NCI-H2171 (cell line): ENCODE measurements around the gene MPPED2.

Source experiments
- DNase-seq: peaks from one replicate; lab custom pipeline; 2025; lab: John Stamatoyannopoulos, UW

Gene MPPED2, protein sequence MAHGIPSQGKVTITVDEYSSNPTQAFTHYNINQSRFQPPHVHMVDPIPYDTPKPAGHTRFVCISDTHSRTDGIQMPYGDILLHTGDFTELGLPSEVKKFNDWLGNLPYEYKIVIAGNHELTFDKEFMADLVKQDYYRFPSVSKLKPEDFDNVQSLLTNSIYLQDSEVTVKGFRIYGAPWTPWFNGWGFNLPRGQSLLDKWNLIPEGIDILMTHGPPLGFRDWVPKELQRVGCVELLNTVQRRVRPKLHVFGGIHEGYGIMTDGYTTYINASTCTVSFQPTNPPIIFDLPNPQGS

DNA sequence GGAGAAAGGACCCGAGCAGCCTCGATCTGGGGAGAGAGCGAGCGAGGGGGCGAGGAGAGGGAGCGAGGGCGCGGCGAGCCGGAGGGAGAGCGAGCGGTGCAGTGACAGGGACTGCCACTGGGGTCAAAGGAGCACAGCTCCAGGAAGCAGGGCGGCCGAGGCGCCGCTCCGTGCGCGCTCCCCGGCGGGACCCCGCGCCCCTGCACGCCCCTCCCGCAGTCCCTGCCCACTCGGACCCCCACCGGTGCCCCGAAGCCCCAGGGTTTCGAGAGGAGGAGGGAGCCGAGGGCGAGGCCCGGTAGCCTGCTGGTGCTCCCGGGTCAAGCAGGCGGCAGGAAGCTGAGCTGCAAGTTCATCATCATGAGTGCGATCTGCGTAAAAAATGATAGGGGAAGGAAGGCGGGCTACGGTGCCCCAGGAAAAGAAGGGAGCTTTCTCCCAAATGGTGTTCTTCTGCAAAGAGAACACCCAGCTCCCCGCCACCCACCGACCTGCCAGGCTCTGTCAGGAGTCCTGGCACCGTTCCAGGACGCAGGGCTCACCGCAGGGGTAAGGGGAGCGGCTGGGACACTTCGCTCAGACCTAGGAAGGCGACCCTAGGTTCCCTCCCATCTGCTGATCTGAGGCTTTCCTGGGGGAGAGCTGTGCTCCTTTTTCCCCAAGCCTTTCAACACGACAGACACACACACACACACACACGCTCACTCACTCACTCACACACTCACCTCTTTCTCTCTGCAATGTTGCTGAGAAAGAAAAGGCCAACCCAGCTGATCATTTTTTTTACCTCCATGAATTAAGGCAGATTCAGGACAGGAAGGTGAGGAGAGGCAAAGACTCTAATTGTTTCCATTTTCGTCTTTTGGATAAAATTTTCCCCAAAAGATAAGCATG is at the start of gene MPPED2:
MPPED2 (minus strand) TSS at position 103 of the 894 bp plus-strand sequence. CDS start 5,980 bp downstream, outside the sequence.
- peak; percentile 54 for DNase-seq

DNA sequence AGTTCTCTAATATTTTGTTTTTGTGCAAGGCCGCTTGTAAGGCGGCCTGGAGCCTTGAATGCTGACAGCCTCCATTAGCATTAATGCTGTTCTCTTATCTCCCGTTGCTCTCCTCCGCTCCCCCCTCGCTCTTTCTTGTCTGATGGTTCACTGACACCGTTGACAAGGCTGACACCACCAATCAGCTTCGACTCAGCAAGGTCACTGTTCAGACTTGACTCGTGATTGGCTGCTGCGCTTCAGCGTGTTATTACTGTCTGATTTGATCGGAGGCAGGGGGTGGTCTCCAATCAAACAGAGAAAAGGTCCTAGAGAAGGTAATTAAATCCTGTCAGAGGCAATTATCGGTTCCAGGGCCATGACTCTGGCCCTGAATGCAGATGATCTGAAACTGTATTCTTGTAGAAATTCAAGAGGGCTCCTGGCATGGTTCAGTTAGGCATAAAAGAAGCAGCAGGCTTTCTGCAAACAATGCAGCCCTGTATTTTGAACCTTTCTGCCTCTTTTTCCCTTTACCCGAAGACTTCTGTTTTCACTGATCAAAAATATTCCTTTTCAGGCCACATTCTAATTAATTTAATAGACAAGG is 49.3 kb upstream of the MPPED2 start:
- DNase-seq = no peak

DNA sequence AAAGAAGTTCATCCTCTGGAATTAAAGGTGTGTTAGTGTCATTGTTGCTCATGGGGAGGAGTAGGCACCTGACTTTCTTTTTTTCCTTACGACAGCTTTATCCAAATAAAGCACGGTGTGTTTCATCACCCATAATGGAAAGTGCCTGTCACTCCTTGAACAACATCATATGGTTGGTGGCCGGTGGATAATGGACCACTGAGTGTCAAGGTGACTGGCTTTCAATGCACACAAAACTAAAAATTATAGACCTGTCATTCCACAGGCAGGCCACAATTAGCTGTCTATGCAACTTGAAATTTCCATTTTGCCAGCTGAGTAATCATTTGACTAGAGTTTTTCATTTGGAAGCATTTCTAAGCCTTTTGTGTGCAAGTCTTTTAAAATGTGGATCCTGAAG is 45.0 kb upstream of the MPPED2 start:
- DNase-seq = no peak

DNA sequence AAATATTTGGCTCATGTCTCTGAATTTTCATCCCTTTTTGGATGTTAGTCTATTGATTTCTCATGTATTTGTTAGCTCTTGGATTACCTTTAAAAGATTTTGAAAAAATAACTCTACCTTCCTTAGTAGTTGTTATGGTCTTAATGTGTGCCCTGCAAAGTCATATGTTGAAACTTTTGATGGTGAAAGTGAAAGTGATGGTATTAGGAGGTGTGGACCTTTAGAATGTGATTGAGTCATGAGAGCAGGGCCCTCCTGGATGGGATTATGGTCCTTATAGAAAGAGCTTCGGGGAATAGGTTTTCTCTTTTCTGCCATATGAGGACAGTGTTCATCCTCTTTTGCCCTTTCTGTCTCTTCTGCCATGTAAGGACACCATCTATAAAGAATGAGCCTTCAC is 33.6 kb upstream of the MPPED2 start:
- no peak for DNase-seq

DNA sequence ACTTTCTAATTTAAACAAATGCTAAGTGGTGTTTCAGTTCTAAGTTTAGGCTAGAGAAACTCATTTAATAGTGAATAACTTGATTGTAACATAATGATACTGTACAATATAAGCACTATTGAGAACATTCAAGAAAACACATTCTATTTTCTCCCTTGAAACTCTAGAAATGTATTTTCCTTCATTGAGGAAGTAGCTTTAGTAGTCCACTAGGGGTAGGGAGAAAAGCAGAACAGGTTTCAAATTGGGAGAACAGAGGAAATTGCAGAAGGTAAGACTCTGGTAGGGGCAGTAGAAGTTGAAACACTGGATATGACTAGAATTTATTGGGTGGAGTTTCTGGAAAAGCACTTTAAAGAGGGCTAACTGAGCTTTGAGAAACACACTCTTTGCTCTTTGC is 31.6 kb upstream of the MPPED2 start:
- DNase-seq = no peak

DNA sequence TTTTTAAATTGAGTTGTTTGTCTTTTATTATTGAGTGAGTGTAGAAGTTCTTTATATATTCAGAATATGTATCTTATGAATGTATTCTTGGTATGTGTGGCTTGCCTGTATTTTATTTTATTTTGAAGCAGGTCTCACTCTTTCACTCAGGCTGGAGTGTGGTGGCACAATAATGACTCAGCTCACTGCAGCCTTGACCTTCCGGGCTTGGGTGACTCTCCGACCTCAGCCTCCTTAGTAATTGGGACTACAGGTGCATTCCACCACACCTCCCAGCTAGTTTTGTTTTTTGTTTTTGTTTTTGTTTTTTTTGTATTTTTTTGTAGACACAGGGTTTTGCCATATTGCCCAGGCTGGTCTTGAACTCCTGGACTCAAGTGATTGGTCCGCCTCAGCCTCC is 24.5 kb upstream of the MPPED2 start:
- DNase-seq = no peak

DNA sequence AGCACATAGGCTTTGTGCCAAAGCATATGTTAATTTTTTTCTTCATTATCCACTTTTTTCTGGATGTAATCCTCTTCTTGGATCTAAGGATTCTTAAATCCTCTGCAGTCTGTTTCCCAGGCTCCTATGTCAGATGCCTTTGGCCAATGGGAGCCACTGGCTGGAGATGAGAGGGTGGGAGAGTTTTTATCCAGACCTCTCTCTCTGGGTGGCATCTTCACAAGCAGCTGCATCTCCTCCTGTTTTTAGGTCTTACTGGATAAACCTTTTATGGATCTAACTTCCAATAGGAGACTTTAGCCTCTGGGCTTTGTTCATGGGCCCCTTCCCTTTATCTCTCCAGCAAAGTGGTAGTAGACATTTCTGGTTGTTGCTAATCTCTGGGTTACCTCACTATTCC is 22.4 kb upstream of the MPPED2 start:
- no peak for DNase-seq

DNA sequence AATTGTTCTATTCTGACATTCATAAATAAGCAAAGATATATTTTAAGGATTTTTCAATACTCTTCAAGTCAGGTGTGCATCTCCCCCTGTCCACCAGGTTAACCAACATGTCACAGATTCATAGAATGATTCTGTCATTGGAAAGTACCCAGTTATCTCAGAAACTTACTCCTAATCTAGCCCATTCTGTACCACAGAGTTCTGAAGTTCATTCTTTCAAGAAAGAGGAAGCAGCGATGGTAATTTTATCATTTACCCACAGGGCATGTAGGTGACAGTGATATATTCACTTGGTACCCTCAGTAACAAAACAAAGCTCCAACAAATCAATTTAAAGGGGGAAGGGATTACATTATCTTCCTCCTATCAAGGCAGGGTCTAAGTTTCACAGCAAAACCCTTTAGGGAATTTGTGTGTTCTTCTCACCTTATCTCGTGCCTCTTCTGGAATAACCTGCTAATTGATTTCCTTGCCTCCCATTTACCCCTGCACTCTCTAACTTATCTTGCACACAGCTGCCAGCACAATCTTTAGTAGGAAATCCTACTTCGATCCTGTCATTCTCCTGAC is 19.0 kb upstream of the MPPED2 start:
- no peak for DNase-seq

DNA sequence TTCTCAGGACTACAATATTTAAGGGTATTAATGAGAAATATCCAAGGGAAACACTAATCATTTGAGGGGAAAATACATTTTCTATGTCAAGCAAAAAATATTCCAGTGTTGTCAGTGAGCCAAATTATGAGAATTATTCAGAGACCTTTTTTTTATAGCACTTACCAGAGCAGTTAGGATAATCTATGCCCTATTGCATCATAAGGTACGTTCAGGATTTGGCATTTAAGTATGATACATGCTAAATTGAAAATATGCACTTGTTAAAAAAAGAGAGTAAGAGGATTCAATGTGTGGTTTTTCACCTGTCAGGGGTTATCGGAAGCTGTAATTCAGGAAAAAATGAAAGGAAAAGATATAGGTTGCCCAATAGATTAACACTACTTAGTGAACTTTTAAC is 17.2 kb upstream of the MPPED2 start:
- no peak for DNase-seq

DNA sequence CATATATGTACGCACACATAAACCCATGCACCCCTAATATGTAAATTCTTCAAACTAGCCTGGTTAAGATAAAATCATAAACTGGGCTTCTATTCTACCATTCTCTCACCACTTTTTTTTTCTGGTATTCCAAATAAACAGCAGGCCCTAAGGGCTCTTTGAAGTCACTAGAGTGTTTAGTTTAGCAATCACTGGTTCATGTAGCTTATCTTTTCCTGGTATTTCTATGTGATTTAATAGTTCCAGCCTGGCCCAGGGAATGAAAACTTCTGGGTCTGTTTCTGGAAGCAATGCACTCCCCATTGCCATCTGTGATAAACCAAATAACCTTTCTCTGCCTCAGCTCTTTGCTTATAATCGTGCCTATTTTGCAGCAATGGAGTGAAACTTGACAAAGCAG is 10.7 kb upstream of the MPPED2 start:
- DNase-seq = no peak

DNA sequence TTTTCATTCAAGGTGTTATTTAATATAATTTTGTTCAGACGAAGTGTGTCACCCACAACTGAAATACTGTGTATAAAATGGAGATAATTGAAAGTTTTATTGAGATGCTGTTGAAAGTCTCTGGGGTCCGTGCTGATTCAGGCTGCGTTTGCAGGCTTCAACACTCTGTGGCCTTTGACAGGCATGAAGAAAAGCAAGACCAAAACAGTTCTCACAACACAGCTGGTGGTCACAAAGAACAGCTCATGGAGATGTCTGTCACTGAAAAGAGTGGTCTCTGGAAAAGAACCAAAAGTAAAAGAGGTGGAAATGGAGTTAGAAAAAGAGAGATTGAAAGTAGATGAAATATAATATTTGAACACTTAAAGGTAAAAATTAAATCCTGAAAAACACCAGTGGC is 9.8 kb upstream of the MPPED2 start:
- DNase-seq = no peak

DNA sequence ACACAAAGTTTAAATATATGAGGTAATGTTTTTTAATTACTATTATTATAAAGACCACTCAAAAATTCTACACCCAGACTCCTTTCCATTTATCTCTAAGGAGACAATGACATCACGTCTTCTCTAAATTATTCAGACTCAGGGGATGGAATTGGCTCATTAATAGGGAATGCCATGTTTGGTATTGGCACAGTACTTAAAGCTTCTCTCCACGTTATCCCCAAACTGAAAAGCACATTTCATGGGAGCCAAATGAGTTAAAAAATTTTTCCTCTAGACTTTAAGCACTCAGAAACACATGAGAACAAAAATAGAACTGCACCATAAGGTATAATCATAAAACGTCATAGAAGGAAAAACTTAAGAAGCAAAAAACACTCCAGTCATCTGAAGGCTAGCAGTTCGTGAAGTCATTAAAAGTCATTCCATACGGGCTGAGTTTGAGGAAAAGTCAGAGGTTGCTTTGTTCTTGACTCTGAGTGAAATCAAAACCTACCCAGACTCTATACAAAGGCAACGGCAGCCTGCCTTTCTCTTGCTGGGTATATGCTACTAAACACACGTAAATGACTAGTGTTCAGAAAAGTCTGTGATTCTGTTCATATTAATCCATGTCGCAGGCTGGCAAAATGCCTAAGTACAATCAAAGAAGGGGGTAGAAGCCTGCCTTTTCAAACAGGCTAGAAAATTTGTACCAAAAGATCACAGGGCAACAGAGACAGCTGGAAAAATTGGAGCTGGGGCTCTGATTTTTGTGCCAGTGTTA is 8.7 kb upstream of the MPPED2 start:
- DNase-seq = no peak

DNA sequence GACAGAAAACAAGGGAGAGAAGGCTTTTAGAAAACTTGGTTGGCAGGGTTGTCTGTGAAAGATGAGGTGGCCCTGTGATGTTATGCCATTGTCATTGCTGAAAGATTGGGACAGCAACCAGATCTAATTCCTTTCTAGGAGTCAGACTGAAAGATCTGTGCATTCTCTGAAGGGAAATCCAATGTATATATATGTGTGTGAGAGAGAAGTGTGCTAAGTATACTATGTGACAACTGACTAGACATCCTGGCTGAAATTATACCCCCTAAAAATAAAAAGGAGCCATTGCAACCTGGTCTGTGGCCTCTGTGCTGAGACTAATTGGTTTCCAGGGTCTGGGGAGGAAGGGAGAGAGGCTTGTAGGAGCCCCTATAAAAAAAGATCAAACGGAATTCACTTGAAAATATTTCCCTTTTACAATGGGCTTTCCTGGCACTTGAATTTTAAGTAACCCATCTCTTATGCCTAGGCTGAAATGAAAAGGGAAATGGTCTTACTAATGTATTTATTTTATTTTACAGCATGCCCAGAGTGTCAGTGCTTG is 1.2 kb upstream of the MPPED2 start:
- no peak for DNase-seq

DNA sequence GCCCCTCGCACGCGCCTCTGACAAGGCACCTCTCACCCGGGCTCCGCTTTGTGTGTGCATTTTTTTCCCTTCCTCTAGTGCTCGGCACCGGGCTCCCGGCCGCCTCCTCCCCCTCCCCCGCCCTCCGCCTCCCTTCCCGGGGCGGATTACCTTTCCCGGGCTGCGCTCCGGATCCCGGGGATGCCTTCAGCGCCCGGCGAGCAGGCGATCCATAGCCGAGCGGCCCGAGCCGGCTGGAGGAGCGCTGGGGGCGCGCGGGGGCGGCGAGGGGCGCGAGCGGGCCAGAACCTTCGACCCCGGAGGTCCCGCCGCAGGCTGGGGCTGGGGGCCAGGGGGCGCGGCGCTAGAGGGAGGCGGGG is 282 bp downstream of the MPPED2 start:
- no peak for DNase-seq

DNA sequence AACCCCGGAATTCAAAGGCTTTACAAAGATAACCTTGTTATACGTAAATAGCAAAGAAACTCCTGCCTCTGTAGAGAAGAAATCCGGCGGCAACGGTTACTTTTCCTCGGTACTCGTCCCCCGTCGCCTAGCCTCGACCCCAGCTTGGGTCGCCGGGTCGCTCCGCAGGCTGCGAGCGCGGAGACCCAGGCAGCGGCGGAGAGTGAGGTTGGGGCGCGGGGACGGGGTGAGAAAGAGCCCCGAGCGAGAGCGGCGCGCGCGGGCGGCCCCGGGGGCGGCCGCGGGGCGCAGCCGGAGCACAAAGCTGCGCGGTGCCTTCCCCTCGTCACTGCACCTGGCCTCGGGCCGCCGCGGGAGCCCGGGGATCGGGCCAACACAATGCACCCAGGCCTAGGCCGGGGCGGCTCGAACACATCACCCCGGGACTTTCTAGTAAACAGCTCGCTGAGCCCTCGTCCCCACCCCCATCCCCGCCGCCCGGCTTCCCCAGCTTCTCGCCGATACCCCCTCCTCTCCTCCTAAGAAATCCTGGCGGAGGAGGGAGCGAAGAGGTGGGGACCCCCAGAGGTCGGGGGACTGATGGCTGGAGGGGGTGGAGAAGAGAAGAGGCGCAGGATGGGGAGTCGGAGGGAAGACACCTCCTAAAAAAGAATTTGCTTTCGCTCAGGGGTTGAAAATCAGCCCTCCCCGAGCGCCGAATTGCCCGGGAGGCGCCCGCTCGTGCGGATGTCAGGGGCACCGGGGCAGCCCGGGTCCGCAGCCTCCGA is 845 bp downstream of the MPPED2 start:
- DNase-seq = no peak

DNA sequence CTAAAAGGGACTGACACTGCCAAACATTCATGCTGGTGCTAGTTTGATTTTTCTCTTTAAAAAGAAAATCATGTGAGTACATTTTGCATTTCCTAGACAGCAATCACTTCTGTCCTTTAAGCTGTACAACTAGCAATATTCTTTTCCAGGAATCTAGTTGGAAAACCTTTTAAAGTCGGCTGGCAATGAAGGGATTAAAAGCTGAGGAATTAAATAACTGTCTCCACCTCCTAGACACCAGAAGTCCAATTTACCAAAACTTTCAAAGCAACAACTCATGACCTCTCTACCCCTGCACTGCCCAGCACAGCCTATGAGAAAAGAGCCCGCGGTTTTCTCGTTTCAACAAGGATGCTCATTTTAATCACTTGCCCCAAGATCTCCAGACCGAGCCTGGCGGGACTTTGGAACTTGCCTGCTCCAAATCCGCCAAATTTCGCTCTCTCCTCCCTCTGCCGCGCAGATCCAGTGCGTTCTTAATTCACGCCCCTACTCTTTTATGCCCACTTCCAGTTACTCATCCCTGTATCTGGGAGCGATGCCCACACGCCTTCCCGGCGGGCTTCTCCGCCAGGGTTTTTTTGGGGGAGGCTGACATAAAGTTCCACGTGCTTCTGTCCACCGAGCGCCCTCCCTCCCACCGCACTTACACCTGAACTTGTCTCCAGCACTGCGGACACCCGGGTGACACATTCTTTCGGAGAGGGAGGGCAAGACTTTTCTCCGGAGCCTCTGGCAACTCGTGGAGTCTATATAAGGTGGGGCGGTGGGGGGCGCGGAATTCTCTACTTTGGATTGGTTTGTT is 2.5 kb downstream of the MPPED2 start:
- DNase-seq = no peak

DNA sequence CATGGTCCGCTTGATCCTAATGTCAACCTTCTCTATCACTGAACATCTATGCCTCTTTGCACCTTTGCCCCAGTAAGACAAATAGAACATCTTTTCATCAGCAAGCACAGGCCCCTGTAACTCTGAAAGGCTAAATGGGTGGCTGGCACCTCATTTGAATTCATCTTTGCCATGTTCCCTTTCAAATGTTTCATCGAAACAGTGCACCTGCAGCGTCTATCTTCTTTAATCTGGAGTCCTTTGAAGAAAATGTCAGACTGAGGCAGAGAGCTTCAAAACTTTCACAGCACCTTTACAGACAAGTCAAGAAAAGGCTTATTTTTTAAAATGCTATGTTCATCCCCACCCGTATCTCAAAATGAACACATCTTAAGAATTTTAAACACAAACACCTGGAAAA is 3.4 kb downstream of the MPPED2 start:
- DNase-seq = no peak

DNA sequence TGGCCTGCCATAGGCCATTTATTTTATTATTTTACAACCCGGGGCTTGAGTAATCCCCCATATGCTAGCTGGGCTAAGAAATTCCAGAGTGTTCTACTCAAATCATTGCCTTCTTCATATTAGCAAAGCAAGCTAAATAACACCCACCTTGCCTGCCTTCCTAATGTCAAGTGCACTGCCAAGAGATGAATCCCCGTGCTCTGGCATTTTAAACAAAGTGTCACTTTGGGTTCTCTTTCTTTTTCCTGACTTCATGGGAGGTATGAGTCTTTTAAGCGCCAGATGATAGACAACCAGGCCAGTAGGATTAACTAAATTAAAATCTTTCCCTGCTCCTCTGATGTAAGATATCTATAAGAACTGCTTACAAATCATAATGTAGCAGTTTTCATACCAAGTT is 4.5 kb downstream of the MPPED2 start:
- DNase-seq = no peak

DNA sequence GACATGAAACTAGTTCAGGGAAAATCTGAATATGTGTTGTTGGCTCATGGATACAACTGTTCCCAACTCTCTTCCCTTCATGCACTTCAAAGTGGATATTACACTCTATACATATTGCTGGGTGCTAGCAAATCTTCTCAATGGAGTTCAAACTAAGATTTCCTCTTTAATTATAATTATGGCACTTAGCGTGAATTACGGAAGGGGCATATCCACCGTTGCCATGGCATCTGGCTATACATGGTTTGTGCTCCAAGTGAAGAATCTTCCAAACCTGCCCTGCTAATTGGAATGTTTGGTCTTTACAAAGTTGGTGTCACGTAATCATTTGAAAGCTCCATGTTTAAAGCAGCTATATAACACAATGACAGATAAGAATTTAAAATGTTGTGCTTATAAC is 5.6 kb downstream of the MPPED2 start:
- no peak for DNase-seq
